Gastrocnemius medialis (tissue), 4 donors: ENCODE results near the gene KCNC1.

Experiments used
- POLR2A ChIP-seq, 2 donors: fragments of 450-650 bp; IDR thresholded peaks; one replicate each; pipeline ENCODE4 v1.6.1; 2017; ENCODE audit warnings: antibody characterized with exemption in 2 of 2, mild to moderate bottlenecking in 2 of 2, moderate library complexity in 2 of 2
- TF ChIP-seq, protein P1 (sequence below), 5 experiments: fragments of 450-650 bp in 3 of 5; fragments of 200-600 bp in 2 of 5; sonication (generic) in 2 of 5; IDR thresholded peaks in 4 of 5; conservative IDR thresholded peaks in 1 of 5; 1 replicate in 4 of 5; 2 replicates in 1 of 5; pipeline ENCODE4 v1.5.1; 2016 to 2019; ENCODE audit warnings: antibody characterized with exemption in 5 of 5, mild to moderate bottlenecking in 3 of 5, moderate library complexity in 3 of 5

DNA sequence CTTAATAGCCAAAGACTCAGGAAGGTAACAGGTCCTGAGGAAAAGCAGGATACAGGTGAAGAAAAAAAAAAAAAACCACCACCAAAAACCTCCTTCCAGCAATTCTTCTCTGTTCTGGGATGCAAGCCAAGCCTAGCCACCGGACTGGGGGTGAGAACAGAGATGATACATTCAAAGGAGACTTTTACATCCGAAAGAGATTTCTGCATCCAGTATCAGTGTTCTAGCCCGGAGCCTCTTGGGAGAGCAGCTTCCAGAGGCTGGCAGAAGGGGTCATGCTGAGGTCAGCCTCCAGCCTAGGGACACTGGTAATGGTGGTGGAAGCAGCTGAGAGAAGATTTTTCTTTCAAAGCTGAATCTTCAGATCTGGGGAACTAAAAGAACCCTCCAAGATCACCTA lies 76.2 kb downstream of the KCNC1 start:
- TF ChIP-seq POLR2A (IDR thresholded peaks at IDR 0.05): no peak
- TF ChIP-seq, protein P1, sequence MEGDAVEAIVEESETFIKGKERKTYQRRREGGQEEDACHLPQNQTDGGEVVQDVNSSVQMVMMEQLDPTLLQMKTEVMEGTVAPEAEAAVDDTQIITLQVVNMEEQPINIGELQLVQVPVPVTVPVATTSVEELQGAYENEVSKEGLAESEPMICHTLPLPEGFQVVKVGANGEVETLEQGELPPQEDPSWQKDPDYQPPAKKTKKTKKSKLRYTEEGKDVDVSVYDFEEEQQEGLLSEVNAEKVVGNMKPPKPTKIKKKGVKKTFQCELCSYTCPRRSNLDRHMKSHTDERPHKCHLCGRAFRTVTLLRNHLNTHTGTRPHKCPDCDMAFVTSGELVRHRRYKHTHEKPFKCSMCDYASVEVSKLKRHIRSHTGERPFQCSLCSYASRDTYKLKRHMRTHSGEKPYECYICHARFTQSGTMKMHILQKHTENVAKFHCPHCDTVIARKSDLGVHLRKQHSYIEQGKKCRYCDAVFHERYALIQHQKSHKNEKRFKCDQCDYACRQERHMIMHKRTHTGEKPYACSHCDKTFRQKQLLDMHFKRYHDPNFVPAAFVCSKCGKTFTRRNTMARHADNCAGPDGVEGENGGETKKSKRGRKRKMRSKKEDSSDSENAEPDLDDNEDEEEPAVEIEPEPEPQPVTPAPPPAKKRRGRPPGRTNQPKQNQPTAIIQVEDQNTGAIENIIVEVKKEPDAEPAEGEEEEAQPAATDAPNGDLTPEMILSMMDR (IDR thresholded peaks at IDR 0.05 in 4 of 5, conservative IDR thresholded peaks at IDR 0.05 in 1 of 5): no peak
